Measurements from ENCODE around the gene RAB44. TPM values are rescaled to one million over a fixed set of nuclear protein-coding genes. Genes with fewer than 3 reads are reported as not detected.

Gene RAB44
- total and polyA plus RNA-seq, 2 of the 13 experiments (the other 11 are each of a cell fraction or from before 2014, with no cell fraction given): not detected

DNA sequence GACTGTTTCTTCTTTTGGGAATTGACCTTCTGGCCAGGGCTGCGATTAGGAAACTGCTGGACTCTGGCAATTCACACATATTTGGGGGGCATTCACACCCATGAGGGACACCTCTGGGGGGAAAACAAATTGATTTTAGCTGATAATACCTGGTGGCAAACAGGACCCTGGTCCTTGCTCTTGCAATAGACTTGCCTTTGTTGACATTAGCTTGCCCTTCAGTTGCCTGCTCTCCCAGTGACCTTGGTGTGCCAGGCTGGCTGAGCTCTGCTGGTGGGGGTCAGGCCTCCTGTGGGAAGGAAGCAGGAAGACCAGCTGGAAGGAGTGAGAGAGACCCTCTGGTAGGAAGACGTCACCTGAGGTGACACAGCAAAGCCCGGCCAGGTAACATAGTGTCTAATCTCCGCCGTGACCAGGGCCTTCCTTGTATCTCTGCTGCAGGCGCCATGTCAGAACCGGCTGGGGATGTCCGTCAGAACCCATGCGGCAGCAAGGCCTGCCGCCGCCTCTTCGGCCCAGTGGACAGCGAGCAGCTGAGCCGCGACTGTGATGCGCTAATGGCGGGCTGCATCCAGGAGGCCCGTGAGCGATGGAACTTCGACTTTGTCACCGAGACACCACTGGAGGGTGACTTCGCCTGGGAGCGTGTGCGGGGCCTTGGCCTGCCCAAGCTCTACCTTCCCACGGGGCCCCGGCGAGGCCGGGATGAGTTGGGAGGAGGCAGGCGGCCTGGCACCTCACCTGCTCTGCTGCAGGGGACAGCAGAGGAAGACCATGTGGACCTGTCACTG lies 13.8 kb upstream of the RAB44 start (continued):
- TF ChIP-seq ZNF160 (CRISPR knock-in tag; IDR thresholded peaks at IDR 0.05): peak; percentile 97
- TF ChIP-seq ZNF570 (CRISPR knock-in tag; IDR thresholded peaks at IDR 0.05; ENCODE audit: borderline replicate concordance): peak; percentile 94; the same call in 1 of the 2 replicates
- TF ChIP-seq ZNF839 (CRISPR knock-in tag; IDR thresholded peaks at IDR 0.05; ENCODE audit: borderline replicate concordance): no peak
- TF ChIP-seq, protein P1, sequence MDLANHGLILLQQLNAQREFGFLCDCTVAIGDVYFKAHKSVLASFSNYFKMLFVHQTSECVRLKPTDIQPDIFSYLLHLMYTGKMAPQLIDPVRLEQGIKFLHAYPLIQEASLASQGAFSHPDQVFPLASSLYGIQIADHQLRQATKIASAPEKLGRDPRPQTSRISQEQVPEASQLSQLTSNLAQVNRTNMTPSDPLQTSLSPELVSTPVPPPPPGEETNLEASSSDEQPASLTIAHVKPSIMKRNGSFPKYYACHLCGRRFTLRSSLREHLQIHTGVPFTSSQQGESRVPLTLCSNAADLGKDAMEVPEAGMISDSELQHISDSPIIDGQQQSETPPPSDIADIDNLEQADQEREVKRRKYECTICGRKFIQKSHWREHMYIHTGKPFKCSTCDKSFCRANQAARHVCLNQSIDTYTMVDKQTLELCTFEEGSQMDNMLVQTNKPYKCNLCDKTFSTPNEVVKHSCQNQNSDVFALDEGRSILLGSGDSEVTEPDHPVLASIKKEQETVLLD (CRISPR knock-in tag; IDR thresholded peaks at IDR 0.05; ENCODE audit: low read depth): peak; percentile 42; the same call in 1 of the 2 replicates
- no peak for TF ChIP-seq TGIF2 (CRISPR knock-in tag; IDR thresholded peaks at IDR 0.05)
- peak; percentile 88; the same call in 1 of the 2 replicates for TF ChIP-seq STAT5B (CRISPR knock-in tag; IDR thresholded peaks at IDR 0.05)
- TF ChIP-seq, protein P2, sequence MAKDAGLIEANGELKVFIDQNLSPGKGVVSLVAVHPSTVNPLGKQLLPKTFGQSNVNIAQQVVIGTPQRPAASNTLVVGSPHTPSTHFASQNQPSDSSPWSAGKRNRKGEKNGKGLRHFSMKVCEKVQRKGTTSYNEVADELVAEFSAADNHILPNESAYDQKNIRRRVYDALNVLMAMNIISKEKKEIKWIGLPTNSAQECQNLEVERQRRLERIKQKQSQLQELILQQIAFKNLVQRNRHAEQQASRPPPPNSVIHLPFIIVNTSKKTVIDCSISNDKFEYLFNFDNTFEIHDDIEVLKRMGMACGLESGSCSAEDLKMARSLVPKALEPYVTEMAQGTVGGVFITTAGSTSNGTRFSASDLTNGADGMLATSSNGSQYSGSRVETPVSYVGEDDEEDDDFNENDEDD (CRISPR knock-in tag; IDR thresholded peaks at IDR 0.05; ENCODE audit: borderline replicate concordance): no peak
- peak; percentile 94 for TF ChIP-seq HNF4G (IDR thresholded peaks at IDR 0.05; ENCODE audit: borderline replicate concordance, low read depth, low read length)
- peak; percentile 75 for TF ChIP-seq HNF4G (CRISPR knock-in tag; IDR thresholded peaks at IDR 0.05; ENCODE audit: borderline replicate concordance, low read depth)
- TF ChIP-seq GATAD1 (CRISPR knock-in tag; IDR thresholded peaks at IDR 0.05): no peak
- TF ChIP-seq, protein P3, sequence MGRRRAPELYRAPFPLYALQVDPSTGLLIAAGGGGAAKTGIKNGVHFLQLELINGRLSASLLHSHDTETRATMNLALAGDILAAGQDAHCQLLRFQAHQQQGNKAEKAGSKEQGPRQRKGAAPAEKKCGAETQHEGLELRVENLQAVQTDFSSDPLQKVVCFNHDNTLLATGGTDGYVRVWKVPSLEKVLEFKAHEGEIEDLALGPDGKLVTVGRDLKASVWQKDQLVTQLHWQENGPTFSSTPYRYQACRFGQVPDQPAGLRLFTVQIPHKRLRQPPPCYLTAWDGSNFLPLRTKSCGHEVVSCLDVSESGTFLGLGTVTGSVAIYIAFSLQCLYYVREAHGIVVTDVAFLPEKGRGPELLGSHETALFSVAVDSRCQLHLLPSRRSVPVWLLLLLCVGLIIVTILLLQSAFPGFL (CRISPR knock-in tag; IDR thresholded peaks at IDR 0.05): no peak
- peak; percentile 96 for TF ChIP-seq MTA1 (CRISPR knock-in tag; IDR thresholded peaks at IDR 0.05; ENCODE audit: borderline replicate concordance)
- 0 out of 2 replicates have a peak, but pooled peaks have one; percentile 50 for TF ChIP-seq CHCHD3 (CRISPR knock-in tag; IDR thresholded peaks at IDR 0.05)
- TF ChIP-seq, protein P4, sequence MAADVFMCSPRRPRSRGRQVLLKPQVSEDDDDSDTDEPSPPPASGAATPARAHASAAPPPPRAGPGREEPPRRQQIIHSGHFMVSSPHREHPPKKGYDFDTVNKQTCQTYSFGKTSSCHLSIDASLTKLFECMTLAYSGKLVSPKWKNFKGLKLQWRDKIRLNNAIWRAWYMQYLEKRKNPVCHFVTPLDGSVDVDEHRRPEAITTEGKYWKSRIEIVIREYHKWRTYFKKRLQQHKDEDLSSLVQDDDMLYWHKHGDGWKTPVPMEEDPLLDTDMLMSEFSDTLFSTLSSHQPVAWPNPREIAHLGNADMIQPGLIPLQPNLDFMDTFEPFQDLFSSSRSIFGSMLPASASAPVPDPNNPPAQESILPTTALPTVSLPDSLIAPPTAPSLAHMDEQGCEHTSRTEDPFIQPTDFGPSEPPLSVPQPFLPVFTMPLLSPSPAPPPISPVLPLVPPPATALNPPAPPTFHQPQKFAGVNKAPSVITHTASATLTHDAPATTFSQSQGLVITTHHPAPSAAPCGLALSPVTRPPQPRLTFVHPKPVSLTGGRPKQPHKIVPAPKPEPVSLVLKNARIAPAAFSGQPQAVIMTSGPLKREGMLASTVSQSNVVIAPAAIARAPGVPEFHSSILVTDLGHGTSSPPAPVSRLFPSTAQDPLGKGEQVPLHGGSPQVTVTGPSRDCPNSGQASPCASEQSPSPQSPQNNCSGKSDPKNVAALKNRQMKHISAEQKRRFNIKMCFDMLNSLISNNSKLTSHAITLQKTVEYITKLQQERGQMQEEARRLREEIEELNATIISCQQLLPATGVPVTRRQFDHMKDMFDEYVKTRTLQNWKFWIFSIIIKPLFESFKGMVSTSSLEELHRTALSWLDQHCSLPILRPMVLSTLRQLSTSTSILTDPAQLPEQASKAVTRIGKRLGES (CRISPR knock-in tag; IDR thresholded peaks at IDR 0.05; ENCODE audit: borderline replicate concordance): 0 out of 2 replicates have a peak, but pooled peaks have one; percentile 32
- TF ChIP-seq, protein P5, sequence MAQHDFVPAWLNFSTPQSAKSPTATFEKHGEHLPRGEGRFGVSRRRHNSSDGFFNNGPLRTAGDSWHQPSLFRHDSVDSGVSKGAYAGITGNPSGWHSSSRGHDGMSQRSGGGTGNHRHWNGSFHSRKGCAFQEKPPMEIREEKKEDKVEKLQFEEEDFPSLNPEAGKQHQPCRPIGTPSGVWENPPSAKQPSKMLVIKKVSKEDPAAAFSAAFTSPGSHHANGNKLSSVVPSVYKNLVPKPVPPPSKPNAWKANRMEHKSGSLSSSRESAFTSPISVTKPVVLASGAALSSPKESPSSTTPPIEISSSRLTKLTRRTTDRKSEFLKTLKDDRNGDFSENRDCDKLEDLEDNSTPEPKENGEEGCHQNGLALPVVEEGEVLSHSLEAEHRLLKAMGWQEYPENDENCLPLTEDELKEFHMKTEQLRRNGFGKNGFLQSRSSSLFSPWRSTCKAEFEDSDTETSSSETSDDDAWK (CRISPR knock-in tag; IDR thresholded peaks at IDR 0.05): no peak
- peak; percentile 30; the same call in 1 of the 2 replicates for TF ChIP-seq PAF1 (CRISPR knock-in tag; IDR thresholded peaks at IDR 0.05)
- TF ChIP-seq, protein P6, sequence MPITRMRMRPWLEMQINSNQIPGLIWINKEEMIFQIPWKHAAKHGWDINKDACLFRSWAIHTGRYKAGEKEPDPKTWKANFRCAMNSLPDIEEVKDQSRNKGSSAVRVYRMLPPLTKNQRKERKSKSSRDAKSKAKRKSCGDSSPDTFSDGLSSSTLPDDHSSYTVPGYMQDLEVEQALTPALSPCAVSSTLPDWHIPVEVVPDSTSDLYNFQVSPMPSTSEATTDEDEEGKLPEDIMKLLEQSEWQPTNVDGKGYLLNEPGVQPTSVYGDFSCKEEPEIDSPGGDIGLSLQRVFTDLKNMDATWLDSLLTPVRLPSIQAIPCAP (CRISPR knock-in tag; IDR thresholded peaks at IDR 0.05; ENCODE audit: low read depth): no peak
- no peak for TF ChIP-seq NFIB (CRISPR knock-in tag; IDR thresholded peaks at IDR 0.05; ENCODE audit: borderline replicate concordance)
- no peak for TF ChIP-seq RFXAP (CRISPR knock-in tag; IDR thresholded peaks at IDR 0.05; ENCODE audit: borderline replicate concordance)
